Stimulated activated CD8-positive, alpha-beta memory T cell treated with anti-CD3 and anti-CD28 coated beads, Interleukin-7, amount 100 ng/mL, for 48 hours (primary cell): ENCODE results near the gene PSMC5.
A peak's percentile ranks its signal among the peaks of the same experiment; 100 is the strongest.
"Not testable (repeated sequence)": the region's sequence is repeated elsewhere in the genome, so short reads cannot be mapped to it uniquely, and the experiment has no call there.

Experiments used
- DNase-seq, 2 donors: peaks; one replicate each; pipeline ENCODE4 v3.0.0-alpha.2; 2020; ENCODE audit warnings: low read depth in 1 of 2; ENCODE audit errors: extremely low read depth in 1 of 2

Gene PSMC5

GRCh38 chr17:63827002-63827800 lies at the start of gene PSMC5, which contains the start of gene FTSJ3:
PSMC5 (plus strand) TSS chr17:63827431; CDS start chr17:63827491, 60 bp downstream.
FTSJ3 (minus strand) TSS chr17:63827663; CDS start chr17:63826902, 761 bp downstream.
- DNase-seq = peak; percentile 79 to 94

DNA sequence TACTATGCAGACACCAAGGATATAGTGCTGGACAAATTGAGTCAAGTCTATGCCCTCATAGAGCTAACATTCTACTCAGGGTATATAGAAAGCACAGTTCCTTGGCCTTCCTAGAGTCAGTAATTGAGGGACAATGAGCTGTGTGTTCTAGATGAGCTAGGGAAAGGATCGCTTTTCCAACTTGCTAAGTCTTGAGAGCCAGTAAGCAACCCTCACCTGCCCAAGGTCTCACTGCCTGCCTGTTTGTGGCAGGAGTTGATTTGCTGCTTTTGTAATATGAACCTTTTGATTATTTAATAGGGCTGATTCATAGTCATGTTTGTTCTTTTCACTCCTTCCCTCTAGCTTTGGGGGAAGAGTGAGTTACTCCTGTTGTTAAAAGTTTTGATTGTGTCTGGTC lies 46.7 kb upstream of the PSMC5 start:
- DNase-seq = no peak

- no peak for DNase-seq
These were observed 46.3 kb upstream of the PSMC5 start for GRCh38 chr17:63780928-63781327.

GRCh38 chr17:63783522-63783921 lies 43.7 kb upstream of the PSMC5 start:
- DNase-seq = no peak

DNA sequence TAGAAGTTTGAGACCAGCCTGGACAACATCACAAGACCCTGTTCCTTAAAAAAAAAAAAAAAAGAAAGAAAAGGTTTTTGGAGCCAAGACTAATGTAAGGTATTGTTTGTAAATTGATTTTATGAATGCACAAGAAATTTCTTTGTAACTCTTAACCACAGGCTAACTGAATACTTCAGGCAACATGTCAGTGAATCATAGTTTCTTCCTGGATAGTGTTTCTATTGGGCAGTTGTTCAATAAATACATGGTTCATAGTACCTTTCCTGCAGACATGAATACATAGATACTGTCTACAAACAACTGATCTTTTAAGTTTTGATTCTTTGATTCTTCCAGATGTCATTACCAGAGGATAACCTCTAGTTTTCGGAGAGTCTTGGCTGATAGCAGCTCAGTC lies 41.7 kb upstream of the PSMC5 start:
- no peak for DNase-seq

DNA sequence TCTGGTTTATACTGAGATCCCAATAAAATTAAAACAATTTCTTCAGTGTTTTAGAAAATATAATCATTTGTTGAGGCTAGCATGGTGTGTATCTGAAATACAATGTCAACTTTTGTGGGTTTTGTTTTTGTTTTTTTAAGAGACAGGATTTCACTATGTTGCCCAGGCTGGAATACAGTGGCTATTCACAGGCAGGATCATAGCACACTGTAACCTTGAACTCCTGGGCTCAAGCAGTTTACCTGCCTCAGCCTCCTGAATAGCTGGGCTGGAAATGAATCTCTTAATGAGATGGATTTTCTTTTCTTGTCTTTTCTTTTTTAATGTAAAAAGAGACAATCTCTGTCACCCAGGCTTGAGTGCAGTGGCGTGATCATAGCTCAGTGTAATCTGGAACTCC lies 41.1 kb upstream of the PSMC5 start:
- no peak for DNase-seq

DNA sequence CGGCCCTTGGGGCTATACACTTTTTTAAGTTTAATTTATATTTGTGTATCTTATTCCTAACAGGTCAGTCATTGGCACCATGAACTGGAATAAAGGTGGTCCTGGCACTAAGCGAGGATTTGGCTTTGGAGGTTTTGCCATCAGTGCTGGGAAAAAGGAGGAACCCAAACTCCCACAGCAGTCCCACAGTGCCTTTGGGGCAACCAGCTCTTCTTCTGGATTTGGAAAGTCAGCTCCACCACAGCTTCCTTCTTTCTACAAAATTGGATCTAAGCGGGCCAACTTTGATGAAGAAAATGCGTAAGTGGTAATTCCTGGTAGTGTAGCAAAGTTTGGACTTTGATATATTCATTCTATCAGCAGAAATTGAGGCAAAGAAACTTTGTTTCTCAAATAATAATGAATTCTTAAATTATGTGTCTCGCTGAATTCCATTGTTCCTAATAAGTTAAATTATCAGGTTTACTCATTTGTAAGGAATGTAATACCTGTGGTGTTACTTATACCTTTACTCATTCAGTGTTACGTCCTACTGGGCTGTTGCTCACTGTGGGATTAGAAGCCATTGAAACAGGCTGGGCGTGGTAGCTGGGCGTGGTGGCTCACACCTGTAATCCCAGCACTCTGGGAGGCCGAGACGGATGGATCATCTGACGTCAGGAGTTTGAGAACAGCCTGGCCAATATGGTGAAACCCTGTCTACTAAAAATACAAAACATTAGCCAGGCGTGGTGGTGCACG lies 40.1 kb upstream of the PSMC5 start:
- no peak for DNase-seq

DNA sequence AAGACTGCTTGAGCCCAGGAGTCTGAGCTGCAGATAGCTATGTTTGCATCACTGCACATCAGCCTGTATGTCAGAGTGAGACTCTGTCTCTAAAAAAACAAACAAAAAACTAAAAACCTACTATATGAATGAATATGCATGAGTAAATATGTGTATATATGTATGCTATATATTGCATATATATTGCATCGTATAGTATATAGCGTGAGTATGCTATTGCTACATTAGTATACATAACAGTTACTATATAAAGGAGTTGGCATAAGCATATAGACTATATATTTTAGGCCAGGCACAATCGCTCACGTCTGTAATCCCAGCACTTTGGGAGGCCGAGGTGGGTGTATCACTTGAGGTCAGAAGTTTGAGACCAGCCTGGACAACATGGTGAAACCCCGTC lies 37.2 kb upstream of the PSMC5 start:
- DNase-seq = no peak

DNA sequence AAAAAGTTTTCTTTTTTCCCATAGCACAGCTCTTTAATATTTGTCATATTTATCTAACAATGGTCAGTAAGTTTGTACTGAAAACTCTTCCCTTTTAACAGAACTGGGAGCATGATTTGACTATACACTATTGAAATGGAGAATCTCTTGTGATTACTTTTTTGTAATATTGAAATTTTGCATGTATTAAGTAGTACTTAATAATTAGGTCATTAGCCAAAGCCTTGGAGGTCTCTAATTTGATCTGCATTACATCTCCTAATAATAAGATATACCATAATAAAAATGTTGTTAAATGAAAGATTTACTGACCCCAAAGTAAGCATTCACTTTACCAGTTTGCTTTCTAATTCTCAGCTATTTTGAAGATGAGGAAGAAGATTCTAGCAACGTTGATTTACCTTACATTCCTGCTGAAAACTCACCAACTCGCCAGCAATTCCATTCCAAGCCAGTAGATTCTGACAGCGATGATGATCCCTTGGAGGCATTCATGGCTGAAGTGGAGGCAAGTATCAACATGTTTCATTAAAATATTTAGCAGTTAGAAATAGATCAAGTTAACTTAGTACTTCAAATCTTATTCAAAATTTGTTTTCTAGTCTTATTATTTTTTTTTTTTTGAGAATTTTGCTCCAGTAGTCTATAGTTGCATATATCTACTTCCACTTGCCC lies 35.0 kb upstream of the PSMC5 start:
- DNase-seq = no peak

GRCh38 chr17:63796375-63796774 lies 30.9 kb upstream of the PSMC5 start:
- DNase-seq = not testable (repeated sequence)

- no peak for DNase-seq
These were observed 28.6 kb upstream of the PSMC5 start for GRCh38 chr17:63798572-63799106.

GRCh38 chr17:63800783-63801182 lies 26.4 kb upstream of the PSMC5 start:
- no peak for DNase-seq

DNA sequence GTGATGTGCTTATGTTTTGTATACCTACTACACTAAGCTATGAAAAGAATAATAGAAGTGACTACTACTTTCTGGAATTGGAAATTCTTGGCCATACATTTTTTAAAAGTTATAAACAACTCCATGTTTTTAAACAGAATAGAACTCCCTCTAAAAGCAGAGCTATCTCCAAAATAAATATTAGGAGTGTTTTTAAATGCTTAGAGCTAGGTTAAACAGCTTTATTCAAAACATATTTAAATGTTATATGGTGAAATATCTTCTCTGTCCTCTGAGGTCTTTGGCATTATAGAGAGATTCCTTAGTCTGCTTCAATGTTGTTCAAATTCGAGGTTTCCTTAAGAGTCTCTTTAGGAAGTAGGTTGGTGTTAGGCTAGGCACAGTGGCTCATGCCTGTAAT lies 22.9 kb upstream of the PSMC5 start:
- no peak for DNase-seq

- no peak for DNase-seq
These were observed 21.6 kb upstream of the PSMC5 start for GRCh38 chr17:63805591-63805990.

GRCh38 chr17:63809970-63810369 lies 17.3 kb upstream of the PSMC5 start:
- DNase-seq = no peak

DNA sequence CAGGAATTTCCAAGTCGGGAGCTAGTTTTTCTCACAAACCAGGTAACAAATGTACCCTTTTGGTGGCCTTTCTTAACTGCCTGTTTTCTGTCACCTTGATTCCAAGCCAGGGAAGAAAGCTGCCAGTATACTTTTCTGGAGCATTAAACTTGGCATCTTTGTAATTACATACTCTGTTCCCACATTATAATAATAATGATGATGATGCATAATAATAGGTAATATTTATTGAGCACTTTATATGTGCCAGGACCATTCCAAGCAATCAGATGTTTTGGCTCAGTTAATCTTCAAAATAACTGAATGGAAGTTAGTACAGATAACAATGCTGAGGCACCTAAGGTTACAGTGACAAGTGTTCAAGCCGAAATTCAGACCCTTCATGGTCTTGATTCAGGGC lies 11.1 kb upstream of the PSMC5 start:
- DNase-seq = no peak

GRCh38 chr17:63816669-63817068 lies 10.6 kb upstream of the PSMC5 start:
- DNase-seq = no peak

GRCh38 chr17:63817736-63818385 lies 9.4 kb upstream of the PSMC5 start:
- DNase-seq = no peak

- no peak for DNase-seq
These were observed 8.1 kb upstream of the PSMC5 start for GRCh38 chr17:63819131-63819530.

DNA sequence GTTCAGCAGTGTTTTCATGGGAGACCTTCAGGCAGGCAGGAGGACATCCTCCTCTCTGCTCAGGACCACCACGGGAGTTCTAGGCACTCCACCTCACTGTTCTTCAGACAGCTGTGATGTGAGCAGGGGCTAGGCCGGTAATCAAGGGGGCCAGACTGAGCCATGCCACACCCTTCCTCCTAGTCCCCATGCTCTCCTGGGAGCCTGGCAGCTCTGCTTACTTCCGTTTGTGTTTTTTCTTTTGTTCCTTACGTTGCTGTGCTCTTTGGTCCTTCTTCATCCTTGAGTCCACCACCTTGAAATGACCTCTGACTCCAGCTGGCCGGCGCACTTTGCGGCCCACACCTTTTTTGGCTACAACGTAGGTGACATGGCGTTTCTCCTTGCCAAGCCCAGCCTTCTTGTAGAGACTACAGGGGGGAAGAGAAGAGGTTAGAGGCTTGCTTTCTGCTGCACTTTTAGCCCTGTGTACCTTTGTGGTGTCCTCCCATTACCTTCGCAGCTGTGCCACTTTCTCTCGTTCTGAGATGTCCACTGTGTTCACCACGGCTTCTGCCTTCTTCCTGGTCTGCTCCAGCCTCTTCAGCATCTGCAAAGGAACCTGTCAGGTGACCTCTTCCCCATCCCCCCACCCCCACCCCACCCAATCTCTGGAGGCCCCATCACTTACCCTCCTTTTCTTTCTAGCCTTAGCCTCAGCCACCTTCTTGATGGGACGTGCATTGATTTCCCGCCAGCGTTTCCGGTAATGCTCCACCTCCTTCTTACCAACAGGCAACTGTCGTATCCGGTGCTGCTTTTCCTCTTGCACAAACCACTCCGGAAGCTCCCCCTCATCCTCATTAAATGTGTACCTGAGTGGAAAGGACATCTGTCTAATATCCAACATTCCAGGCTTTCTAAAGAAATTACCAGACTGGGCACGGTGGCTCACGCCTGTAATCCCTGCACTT lies 7.4 kb upstream of the PSMC5 start:
- no peak for DNase-seq
